A549 (cell line): Measurements from ENCODE around the gene LRRC37A.
"Not testable (repeated sequence)": the region's sequence is repeated elsewhere in the genome, so short reads cannot be mapped to it uniquely, and the experiment has no call there.

Experiments used
- CEBPB ChIP-seq, 2 experiments: fragments of >200 bp in 1 of 2; sonication (Bioruptor Twin) in 1 of 2; formaldehyde crosslinking in 1 of 2; IDR thresholded peaks; 2 replicates each; pipeline ENCODE4 v1.6.1; 2012 to 2016
- EP300 ChIP-seq, 2 experiments: fragments of >200 bp; sonication (Bioruptor Twin); formaldehyde crosslinking; IDR thresholded peaks; 2 replicates in 1 of 2; 3 replicates in 1 of 2; pipeline ENCODE4 v1.6.1; 2016 to 2017
- GATA3 ChIP-seq: IDR thresholded peaks from 2 replicates; pipeline ENCODE4 v1.6.1; 2012; ENCODE audit warnings: borderline replicate concordance
- KDM5A ChIP-seq: fragments of 200-600 bp; sonication (generic); IDR thresholded peaks from 2 replicates; pipeline ENCODE4 v1.6.1; 2016; ENCODE audit warnings: antibody characterized with exemption, mild to moderate bottlenecking
- MAX ChIP-seq: IDR thresholded peaks from 2 replicates; pipeline ENCODE4 v1.6.1; 2012
- MAZ ChIP-seq: fragments of 150-350 bp; IDR thresholded peaks from 2 replicates; pipeline ENCODE4 v1.6.1; 2014; ENCODE audit warnings: antibody characterized with exemption, low read depth, low read length, borderline replicate concordance
- PBX3 ChIP-seq: IDR thresholded peaks from 2 replicates; pipeline ENCODE4 v1.6.1; 2012
- PHF8 ChIP-seq: fragments of 200-600 bp; sonication (generic); IDR thresholded peaks from 2 replicates; pipeline ENCODE4 v1.6.1; 2016; ENCODE audit warnings: low read depth, mild to moderate bottlenecking, antibody characterized with exemption, moderate library complexity, borderline replicate concordance
- REST ChIP-seq: fragments of 200-600 bp; sonication (generic); IDR thresholded peaks from 2 replicates; pipeline ENCODE4 v1.6.1; 2016; ENCODE audit warnings: antibody characterized with exemption, mild to moderate bottlenecking, moderate library complexity
- TF ChIP-seq, protein P1 (sequence below): fragments of >200 bp; sonication (Bioruptor Twin); formaldehyde crosslinking; IDR thresholded peaks from 3 replicates; pipeline ENCODE4 v1.5.1; 2016

DNA sequence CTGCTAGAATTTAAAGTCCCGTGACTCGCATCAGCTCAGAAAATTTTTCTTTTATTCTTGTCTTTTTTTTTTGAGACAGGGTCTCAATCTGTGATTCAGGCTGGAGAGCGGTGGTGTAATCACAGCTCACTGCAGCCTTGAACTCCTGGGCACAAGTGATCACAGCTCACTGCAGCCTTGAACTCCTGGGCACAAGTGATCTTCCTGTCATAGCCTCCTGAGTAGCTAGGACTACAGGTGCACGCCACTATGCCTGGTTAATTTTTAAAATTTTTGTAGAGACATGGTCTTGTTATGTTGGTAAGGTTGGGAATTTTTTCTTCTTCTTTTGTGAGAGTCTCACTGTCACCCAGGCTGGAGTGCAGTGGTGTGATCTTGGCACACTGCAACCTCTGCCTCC lies 13.6 kb upstream of the LRRC37A start:
- TF ChIP-seq REST; CEBPB (IDR thresholded peaks at IDR 0.05); MAX; EP300 (IDR thresholded peaks at IDR 0.05); PHF8; GATA3; PBX3; MAZ; KDM5A: not testable (repeated sequence)
- TF ChIP-seq, protein P1, sequence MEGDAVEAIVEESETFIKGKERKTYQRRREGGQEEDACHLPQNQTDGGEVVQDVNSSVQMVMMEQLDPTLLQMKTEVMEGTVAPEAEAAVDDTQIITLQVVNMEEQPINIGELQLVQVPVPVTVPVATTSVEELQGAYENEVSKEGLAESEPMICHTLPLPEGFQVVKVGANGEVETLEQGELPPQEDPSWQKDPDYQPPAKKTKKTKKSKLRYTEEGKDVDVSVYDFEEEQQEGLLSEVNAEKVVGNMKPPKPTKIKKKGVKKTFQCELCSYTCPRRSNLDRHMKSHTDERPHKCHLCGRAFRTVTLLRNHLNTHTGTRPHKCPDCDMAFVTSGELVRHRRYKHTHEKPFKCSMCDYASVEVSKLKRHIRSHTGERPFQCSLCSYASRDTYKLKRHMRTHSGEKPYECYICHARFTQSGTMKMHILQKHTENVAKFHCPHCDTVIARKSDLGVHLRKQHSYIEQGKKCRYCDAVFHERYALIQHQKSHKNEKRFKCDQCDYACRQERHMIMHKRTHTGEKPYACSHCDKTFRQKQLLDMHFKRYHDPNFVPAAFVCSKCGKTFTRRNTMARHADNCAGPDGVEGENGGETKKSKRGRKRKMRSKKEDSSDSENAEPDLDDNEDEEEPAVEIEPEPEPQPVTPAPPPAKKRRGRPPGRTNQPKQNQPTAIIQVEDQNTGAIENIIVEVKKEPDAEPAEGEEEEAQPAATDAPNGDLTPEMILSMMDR: not testable (repeated sequence)
